BLaER1 (cell line): Measurements from ENCODE around the gene PDK1.
"Not testable (repeated sequence)": the region's sequence is repeated elsewhere in the genome, so short reads cannot be mapped to it uniquely, and the experiment has no call there.

ENCODE experiments used
- H3K27ac ChIP-seq: shearing (Covaris generic); formaldehyde crosslinking; 2 replicates; pipeline ENCODE4 v1.8.1; 2022
- H3K27me3 ChIP-seq: shearing (Covaris generic); formaldehyde crosslinking; 2 replicates; pipeline ENCODE4 v1.8.1; 2022
- H3K36me3 ChIP-seq: shearing (Covaris generic); formaldehyde crosslinking; 2 replicates; pipeline ENCODE4 v1.8.1; 2022
- H3K4me1 ChIP-seq: shearing (Covaris generic); formaldehyde crosslinking; 2 replicates; pipeline ENCODE4 v1.8.1; 2022
- H3K4me2 ChIP-seq: shearing (Covaris generic); formaldehyde crosslinking; 2 replicates; pipeline ENCODE4 v1.8.1; 2022
- H3K4me3 ChIP-seq: shearing (Covaris generic); formaldehyde crosslinking; 2 replicates; pipeline ENCODE4 v1.8.1; 2022
- H3K9ac ChIP-seq: shearing (Covaris generic); formaldehyde crosslinking; 2 replicates; pipeline ENCODE4 v1.8.1; 2022
- H3K9me3 ChIP-seq: shearing (Covaris generic); formaldehyde crosslinking; 2 replicates; pipeline ENCODE4 v1.8.1; 2022
- H4K20me1 ChIP-seq: shearing (Covaris generic); formaldehyde crosslinking; 2 replicates; pipeline ENCODE4 v1.8.1; 2022
- Cebpa-rat ChIP-seq: shearing (Covaris generic); IDR thresholded peaks from 2 replicates; pipeline ENCODE4 v1.8.1; 2022

PDK1 gene

DNA sequence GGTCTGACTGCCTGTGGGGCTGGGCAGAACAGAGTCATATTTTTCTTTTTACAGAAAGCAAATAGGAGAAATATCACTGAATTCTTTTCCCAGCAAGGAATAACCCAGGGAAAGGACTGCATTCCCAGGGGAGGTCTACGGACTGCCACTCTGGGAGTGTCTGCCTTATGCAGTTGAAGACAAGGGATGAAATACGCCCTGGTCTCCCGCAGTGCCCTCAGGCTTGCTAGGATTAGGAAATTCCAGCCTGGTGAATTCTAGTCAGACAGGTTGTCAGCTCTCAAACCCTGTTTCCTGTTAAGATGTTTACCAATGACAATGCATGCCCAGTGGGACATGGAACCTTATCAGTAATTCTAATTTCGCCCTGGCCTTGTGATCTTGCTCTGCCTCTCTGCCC is 30.3 kb upstream of the PDK1 start:
- Histone ChIP-seq H3K4me3 (no peak overlapping the region), H3K4me1 (no peaks in the 10 kb centered on the region), H3K27ac (no peak overlapping the region), H3K4me2 (no peak overlapping the region), H3K9ac (no peak overlapping the region), H3K27me3 (no peaks in the 10 kb centered on the region), H4K20me1 (no peaks in the 10 kb centered on the region), H3K9me3 (peaks cover 78% of the 10 kb centered on the region), H3K36me3 (peaks cover 66% of the 10 kb centered on the region)
- TF ChIP-seq Cebpa-rat = no peak

DNA sequence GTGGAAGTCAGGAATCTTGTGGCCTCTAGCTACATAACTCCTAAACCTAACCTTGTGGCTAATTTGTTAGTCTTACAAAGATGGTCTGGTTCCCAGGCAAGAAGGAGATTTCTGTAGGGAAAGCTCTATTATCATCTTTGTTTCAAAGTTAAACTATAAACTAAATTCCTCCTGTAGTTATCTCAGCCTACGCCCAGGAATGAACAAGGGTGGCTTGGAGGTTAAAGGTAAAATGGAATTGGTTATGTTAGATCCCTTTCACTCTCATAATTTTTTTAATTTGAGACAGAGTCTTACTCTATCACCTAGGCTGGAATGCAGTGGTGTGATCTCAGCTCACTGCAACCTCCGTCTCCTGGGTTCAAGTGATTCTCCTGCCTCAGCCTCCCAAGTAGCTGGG is 24.6 kb upstream of the PDK1 start:
- H3K4me2 ChIP-seq = no peak overlapping the region
- H3K27me3 ChIP-seq = no peaks in the 10 kb centered on the region
- H3K4me3 ChIP-seq = no peak overlapping the region
- no peak overlapping the region for H3K9ac ChIP-seq
- H3K9me3 ChIP-seq = peaks cover 79% of the 10 kb centered on the region
- no peak for TF ChIP-seq Cebpa-rat
- no peaks in the 10 kb centered on the region for H3K4me1 ChIP-seq
- peaks cover 68% of the 10 kb centered on the region for H3K36me3 ChIP-seq
- no peaks in the 10 kb centered on the region for H4K20me1 ChIP-seq
- no peak overlapping the region for H3K27ac ChIP-seq

DNA sequence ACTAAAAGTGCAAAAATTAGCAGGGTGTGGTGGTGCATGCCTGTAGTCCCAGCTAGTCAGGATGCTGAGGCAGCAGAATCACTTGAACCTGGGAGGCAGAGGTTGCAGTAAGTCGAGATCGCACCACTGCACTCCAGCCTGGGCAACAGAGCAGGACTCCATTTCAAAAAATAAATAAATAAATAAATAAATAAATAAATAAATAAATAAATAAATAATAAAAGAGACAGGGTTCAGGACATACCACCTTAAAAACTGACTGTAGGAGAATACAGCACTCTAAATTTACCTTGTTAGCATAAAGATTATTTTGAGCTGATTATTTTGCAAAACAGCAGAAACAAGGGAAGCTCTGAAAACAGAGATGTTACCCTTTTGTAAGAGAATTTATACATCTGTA is 23.4 kb upstream of the PDK1 start:
- not testable (repeated sequence) for H4K20me1 ChIP-seq, H3K4me3 ChIP-seq, H3K4me1 ChIP-seq, H3K9ac ChIP-seq, H3K27me3 ChIP-seq, H3K4me2 ChIP-seq, H3K27ac ChIP-seq
- Histone ChIP-seq H3K9me3 (peaks cover 80% of the 10 kb centered on the region), H3K36me3 (peaks cover 72% of the 10 kb centered on the region)

DNA sequence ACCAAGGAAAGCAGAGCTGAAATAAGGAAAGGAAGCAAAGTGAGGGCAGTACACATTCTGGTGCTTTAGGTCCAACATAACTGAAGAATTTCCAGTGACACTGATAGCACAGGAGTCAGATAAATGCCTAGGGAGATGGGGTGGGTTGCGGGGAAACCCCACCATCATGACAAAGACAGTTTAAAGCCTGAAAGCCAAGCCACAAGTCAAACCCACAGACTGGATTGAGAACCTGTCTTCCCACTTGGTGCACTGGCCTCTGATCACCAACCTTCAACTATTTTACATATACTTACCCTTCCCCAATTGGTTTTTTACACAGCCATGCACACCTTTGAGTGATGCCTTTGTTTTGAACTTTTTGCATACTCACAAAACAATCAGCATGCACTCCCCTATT is 22.2 kb upstream of the PDK1 start:
- Histone ChIP-seq H3K4me2 (no peak overlapping the region), H3K36me3 (peaks cover 74% of the 10 kb centered on the region), H3K4me3 (no peak overlapping the region; the same call in 1 of the 2 replicates), H3K9ac (no peak overlapping the region), H3K4me1 (no peaks in the 10 kb centered on the region), H3K9me3 (peaks cover 93% of the 10 kb centered on the region), H4K20me1 (no peaks in the 10 kb centered on the region), H3K27ac (no peak overlapping the region), H3K27me3 (no peaks in the 10 kb centered on the region)
- TF ChIP-seq Cebpa-rat = no peak

DNA sequence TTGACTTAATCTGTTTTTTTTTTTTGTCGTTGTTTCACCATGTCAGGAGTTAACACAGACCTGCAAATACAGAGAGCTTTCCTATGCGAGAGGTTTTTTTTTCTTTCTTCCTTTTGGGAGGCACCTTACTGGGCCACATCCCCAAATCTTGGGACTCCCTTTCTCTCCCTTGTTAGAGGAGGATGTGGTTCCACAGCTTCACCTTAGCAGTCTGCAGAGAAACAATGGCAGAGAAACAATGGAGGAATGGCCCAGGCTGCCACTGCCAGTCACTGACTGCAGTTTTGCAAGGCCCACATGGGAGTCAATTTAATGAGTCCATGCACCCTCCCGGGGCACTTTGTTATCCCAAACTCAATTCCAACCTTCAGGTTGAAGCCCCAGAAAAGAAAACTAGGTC is 20.8 kb upstream of the PDK1 start:
- Histone ChIP-seq H3K27me3 (no peaks in the 10 kb centered on the region), H3K27ac (no peak overlapping the region), H3K4me2 (no peak overlapping the region), H3K9me3 (peaks cover 100% of the 10 kb centered on the region), H3K36me3 (peaks cover 83% of the 10 kb centered on the region), H4K20me1 (no peaks in the 10 kb centered on the region), H3K4me1 (no peaks in the 10 kb centered on the region), H3K9ac (no peak overlapping the region), H3K4me3 (0 out of 2 replicates have a peak overlapping the region, but pooled peaks have one; percentile 3)
- no peak for TF ChIP-seq Cebpa-rat

DNA sequence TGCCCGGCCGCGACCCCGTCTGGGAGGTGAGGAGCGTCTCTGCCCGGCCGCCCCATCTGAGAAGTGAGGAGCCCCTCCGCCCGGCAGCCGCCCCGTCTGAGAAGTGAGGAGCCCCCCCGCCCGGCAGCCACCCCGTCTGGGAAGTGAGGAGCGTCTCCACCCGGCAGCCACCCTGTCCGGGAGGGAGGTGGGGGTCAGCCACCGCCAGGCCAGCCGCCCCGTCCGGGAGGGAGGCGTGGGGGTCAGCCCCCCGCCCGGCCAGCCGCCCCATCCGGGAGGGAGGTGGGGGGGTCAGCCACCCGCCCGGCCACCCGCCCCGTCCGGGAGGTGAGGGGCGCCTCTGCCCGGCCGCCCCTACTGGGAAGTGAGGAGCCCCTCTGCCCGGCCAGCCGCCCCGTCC is 18.0 kb upstream of the PDK1 start:
- Histone ChIP-seq H3K9me3 (peaks cover 100% of the 10 kb centered on the region), H3K36me3 (peaks cover 75% of the 10 kb centered on the region)
- H3K27me3 ChIP-seq, H4K20me1 ChIP-seq, H3K4me3 ChIP-seq, H3K9ac ChIP-seq, H3K4me1 ChIP-seq, H3K4me2 ChIP-seq, H3K27ac ChIP-seq: not testable (repeated sequence)

DNA sequence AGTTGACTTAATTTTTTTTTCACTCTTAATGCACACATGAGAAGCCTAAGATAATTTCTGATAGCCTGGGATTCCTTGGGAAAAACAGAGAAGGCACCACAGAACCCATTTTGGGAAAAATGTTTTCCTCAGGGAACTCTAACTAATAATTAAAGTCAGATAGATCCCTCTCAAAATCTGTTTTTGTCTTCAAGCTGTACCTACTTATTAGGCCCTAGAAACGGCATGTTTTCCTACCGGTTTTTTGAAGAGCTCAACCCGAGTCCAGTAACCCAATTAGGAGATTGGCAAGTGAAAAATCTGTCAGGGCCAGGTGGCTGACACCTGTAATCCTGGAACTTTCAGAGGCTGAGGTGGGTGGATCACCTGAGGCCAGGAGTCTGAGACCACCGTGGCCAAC is 16.1 kb upstream of the PDK1 start:
- no peak overlapping the region for H3K9ac ChIP-seq
- H3K4me1 ChIP-seq = no peaks in the 10 kb centered on the region
- peaks cover 74% of the 10 kb centered on the region for H3K36me3 ChIP-seq
- no peaks in the 10 kb centered on the region for H4K20me1 ChIP-seq
- no peak overlapping the region for H3K4me2 ChIP-seq
- peaks cover 100% of the 10 kb centered on the region for H3K9me3 ChIP-seq
- no peak overlapping the region for H3K4me3 ChIP-seq
- no peaks in the 10 kb centered on the region for H3K27me3 ChIP-seq
- no peak overlapping the region for H3K27ac ChIP-seq
- no peak for TF ChIP-seq Cebpa-rat

DNA sequence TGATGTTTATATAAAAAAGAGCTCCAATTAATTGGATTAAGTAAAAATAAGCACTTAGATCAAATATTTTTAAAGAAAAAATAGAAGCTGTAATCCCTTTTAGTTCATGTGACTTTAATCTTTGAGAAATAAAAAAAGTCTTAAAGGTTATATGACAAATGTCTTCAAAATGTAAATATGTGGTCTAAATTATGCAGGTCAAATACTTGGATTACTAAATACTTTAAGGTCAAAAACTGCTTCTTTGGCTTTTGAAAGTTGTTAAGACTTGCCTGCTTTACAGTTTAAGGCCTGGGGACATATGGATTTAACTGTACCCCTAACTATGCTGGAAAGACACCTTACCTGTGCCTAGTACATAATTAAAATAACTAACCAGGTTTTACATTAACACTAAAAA is 15.5 kb upstream of the PDK1 start:
- peaks cover 67% of the 10 kb centered on the region for H3K36me3 ChIP-seq
- H3K9ac ChIP-seq = no peak overlapping the region
- H3K4me1 ChIP-seq = no peaks in the 10 kb centered on the region
- H3K27me3 ChIP-seq = no peaks in the 10 kb centered on the region
- no peak for TF ChIP-seq Cebpa-rat
- peaks cover 100% of the 10 kb centered on the region for H3K9me3 ChIP-seq
- H3K4me3 ChIP-seq = no peak overlapping the region
- H4K20me1 ChIP-seq = no peaks in the 10 kb centered on the region
- no peak overlapping the region for H3K27ac ChIP-seq
- no peak overlapping the region for H3K4me2 ChIP-seq

DNA sequence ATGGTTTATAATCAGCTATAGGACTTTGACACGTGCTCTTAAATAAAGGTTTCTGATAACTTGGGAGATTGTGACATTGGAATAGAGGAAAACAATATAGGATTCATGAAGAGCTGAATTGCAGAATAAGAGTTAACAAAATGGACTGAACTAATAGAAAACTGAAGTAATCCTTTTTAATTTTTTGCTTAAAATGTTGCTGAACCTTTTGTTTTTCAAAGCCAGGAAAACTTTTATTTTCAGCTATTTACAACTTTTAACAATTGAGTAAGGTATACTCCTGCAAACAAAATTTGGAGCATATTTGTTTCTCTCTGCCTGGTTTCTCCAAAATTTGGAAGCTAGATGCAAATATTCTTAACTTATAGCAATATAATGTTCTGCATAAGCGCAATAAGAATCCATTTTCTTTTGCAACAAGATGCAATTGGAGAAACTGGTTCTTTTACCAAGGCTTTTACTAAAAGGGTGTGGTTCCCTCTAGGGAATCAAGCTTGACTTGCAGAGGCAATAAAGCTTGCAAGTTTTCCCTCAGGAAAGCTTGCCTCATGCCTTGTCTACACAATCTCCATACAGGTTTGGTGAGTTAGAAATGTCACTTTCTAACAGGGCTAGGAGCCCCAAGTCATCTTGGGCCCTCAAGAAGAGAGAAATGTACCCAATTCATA is 10.3 kb upstream of the PDK1 start:
- H3K9ac ChIP-seq = no peak overlapping the region
- H3K9me3 ChIP-seq = peaks cover 91% of the 10 kb centered on the region
- no peak overlapping the region for H3K27ac ChIP-seq
- no peak overlapping the region for H3K4me3 ChIP-seq
- peaks cover 75% of the 10 kb centered on the region for H3K36me3 ChIP-seq
- TF ChIP-seq Cebpa-rat = no peak
- no peaks in the 10 kb centered on the region for H4K20me1 ChIP-seq
- peaks cover 4% of the 10 kb centered on the region; the same call in 1 of the 2 replicates for H3K4me1 ChIP-seq
- H3K27me3 ChIP-seq = no peaks in the 10 kb centered on the region
- H3K4me2 ChIP-seq = no peak overlapping the region

DNA sequence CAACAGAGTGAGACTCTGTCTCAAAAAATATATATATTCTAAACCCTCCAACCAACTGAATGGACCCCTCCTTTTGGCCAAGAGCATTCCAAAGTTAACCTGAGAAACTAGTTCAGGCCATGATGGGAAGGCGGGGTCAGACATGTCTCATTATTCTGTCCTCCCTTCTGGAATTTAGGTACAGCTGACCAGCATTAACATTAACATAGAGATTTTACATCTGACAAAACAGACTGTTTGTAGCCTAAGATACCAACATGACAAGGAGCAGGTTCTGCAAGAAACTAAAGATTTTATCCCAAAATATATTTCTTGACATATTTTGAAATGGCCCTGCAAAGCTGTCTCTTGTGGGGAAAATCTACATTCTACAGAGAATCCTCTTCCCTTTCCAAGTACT is 6.8 kb upstream of the PDK1 start:
- peaks cover 63% of the 10 kb centered on the region for H3K36me3 ChIP-seq
- peaks cover 55% of the 10 kb centered on the region for H3K9me3 ChIP-seq
- H3K4me2 ChIP-seq = no peak overlapping the region
- H3K4me3 ChIP-seq = no peak overlapping the region
- no peaks in the 10 kb centered on the region for H3K27me3 ChIP-seq
- H3K4me1 ChIP-seq = peaks cover 14% of the 10 kb centered on the region; the same call in 1 of the 2 replicates
- H3K27ac ChIP-seq = no peak overlapping the region
- no peak for TF ChIP-seq Cebpa-rat
- no peak overlapping the region for H3K9ac ChIP-seq
- H4K20me1 ChIP-seq = no peaks in the 10 kb centered on the region

DNA sequence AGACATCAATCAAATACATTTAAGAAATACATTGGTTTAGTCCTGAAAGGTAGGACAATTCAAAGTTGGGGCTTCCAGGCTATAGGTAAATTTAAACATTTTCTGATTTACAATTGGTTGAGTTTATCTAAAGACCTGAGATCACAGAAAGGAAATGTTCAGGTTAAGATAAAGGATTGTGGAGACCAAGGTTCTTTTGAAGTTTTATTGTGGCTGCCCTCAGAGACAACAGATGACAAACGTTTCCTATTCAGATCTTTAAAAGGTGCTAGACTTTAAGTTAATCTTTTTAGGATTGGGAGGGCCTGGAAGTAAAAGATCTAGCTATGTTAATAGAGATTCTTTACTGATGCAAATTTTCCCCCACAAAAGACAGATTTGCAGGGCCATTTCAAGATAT is 6.1 kb upstream of the PDK1 start:
- not testable (repeated sequence) for H3K27me3 ChIP-seq, H3K4me2 ChIP-seq, H3K27ac ChIP-seq, H4K20me1 ChIP-seq, H3K9ac ChIP-seq, H3K4me3 ChIP-seq
- Histone ChIP-seq H3K9me3 (peaks cover 49% of the 10 kb centered on the region), H3K36me3 (peaks cover 58% of the 10 kb centered on the region), H3K4me1 (peaks cover 21% of the 10 kb centered on the region)
